HL-60 (cell line): ENCODE measurements around the gene STK33.
A peak's percentile ranks its signal among the peaks of the same experiment; 100 is the strongest.

ENCODE experiments used
- DNase-seq, 2 experiments: peaks; one replicate each; pipeline ENCODE4 v3.0.0-alpha.2; 2010 to 2020; ENCODE audit warnings: low read depth in 1 of 2, low spot score in 1 of 2
- H3K27ac ChIP-seq: fragments of 250-450 bp; sonication (Bioruptor Pico); replicated peaks from 2 replicates; pipeline ENCODE4 v1.5.1; 2020; ENCODE audit warnings: mild to moderate bottlenecking, moderate library complexity
- H3K27me3 ChIP-seq: fragments of 250-450 bp; sonication (Bioruptor Pico); 2 replicates; pipeline ENCODE4 v1.5.1; 2021; ENCODE audit warnings: mild to moderate bottlenecking, moderate library complexity; ENCODE audit not compliant: insufficient read depth, poor library complexity, severe bottlenecking
- H3K4me3 ChIP-seq: replicated peaks from 2 replicates; pipeline ENCODE4 v1.5.1; 2011; ENCODE audit warnings: mild to moderate bottlenecking, control low read depth, low read length; ENCODE audit not compliant: insufficient read depth
- CTCF ChIP-seq: IDR thresholded peaks from one replicate; pipeline ENCODE4 v1.5.1; 2011; ENCODE audit warnings: low read length, control low read depth, inconsistent platforms; ENCODE audit not compliant: insufficient read depth
- GABPA ChIP-seq: IDR thresholded peaks from 2 replicates; pipeline ENCODE4 v1.6.1; 2012; ENCODE audit warnings: low read depth
- POLR2AphosphoS5 ChIP-seq: IDR thresholded peaks from 2 replicates; pipeline ENCODE4 v1.6.1; 2012; ENCODE audit warnings: low read depth
- REST ChIP-seq: IDR thresholded peaks from 2 replicates; pipeline ENCODE4 v1.6.1; 2012; ENCODE audit warnings: low read depth; ENCODE audit not compliant: insufficient replicate concordance
- SPI1 ChIP-seq: IDR thresholded peaks from 2 replicates; pipeline ENCODE4 v1.6.1; 2012; ENCODE audit warnings: low read depth, mild to moderate bottlenecking, borderline replicate concordance

The STK33 gene

GRCh38 chr11:8601376-8602133, 7.5 kb upstream of the STK33 start:
- Histone ChIP-seq H3K4me3 (no peak overlapping the region), H3K27ac (no peak overlapping the region), H3K27me3 (no peaks in the 10 kb centered on the region)
- DNase-seq, result no peak
- TF ChIP-seq POLR2AphosphoS5 (no peak), REST (no peak)

GRCh38 chr11:8598506-8598905, 4.5 kb upstream of the STK33 start:
- DNase-seq, result no peak
- H3K27me3 ChIP-seq, result no peaks in the 10 kb centered on the region
- TF ChIP-seq CTCF, result no peak
- TF ChIP-seq POLR2AphosphoS5, result no peak
- TF ChIP-seq REST, result no peak
- no peak; the same call in 1 of the 2 replicates for TF ChIP-seq SPI1
- no peak for TF ChIP-seq GABPA
- no peak overlapping the region for H3K4me3 ChIP-seq
- H3K27ac ChIP-seq, result no peak overlapping the region

- 0 out of 2 replicates have a peak overlapping the region, but pooled peaks have one; percentile 14 for H3K27ac ChIP-seq
- TF ChIP-seq SPI1, result no peak
- no peak for TF ChIP-seq CTCF
- no peak overlapping the region for H3K4me3 ChIP-seq
- peak; percentile 21 to 72 for DNase-seq
- no peaks in the 10 kb centered on the region for H3K27me3 ChIP-seq
Measured at GRCh38 chr11:8597182-8597581, 3.2 kb upstream of the STK33 start.

- H3K4me3 ChIP-seq, result no peak overlapping the region
- no peak overlapping the region for H3K27ac ChIP-seq
- DNase-seq, result no peak
- no peak for TF ChIP-seq SPI1
- no peak for TF ChIP-seq GABPA
- no peak for TF ChIP-seq CTCF
- no peak for TF ChIP-seq POLR2AphosphoS5
- no peak for TF ChIP-seq REST
- no peaks in the 10 kb centered on the region for H3K27me3 ChIP-seq
Measured at GRCh38 chr11:8596504-8597046, 2.5 kb upstream of the STK33 start.
